PC-3 (cell line): ENCODE results near the gene ISOC1.

Experiments used
- CTCF ChIP-seq: fragments of 300-600 bp; sonication (generic); conservative IDR thresholded peaks from 2 replicates; pipeline ENCODE4 v1.5.1; 2017; ENCODE audit warnings: antibody characterized with exemption, low read depth, mild to moderate bottlenecking, low read length
- EZH2 ChIP-seq: fragments of 300-600 bp; sonication (generic); IDR thresholded peaks from one replicate; pipeline ENCODE4 v1.6.1; 2017; ENCODE audit warnings: antibody characterized with exemption, mild to moderate bottlenecking, low read length; ENCODE audit not compliant: unreplicated experiment

- TF ChIP-seq CTCF (no peak), EZH2 (no peak)
Observed at GRCh38 chr5:129118405-129118804, 23.9 kb downstream of the ISOC1 start.
